K562 (cell line): ENCODE measurements around the gene VPS4B. TPM values are rescaled to one million over a fixed set of nuclear protein-coding genes. Genes with fewer than 3 reads are reported as not detected.
A peak's percentile ranks its signal among the peaks of the same experiment; 100 is the strongest.

Experiments used
- ATAC-seq: fragments of 200-7000 bp; cut with Tn5 transposase; 3 replicates; pipeline ENCODE4 v1.9.1; 2020; ENCODE audit warnings: moderate library complexity
- BruUV-seq: library from RNA; stranded (reverse); fragments of 400-500 nt; replicated peaks from 2 replicates; lab custom pipeline; 2021; lab: Mats Ljungman, UMichigan
- CTCF ChIA-PET: fragments of 300-600 bp; formaldehyde crosslinking; extraction: SDS; loops from one replicate; lab custom pipeline; 2021; ENCODE audit warnings: low intra/inter-chr PET ratio; lab: Yijun Ruan, JAX
- POLR2A ChIA-PET: fragments of 300-600, 350-650 bp; sonication (Branson Sonifier 250); formaldehyde crosslinking; extraction: SDS; loops from one replicate; lab custom pipeline; 2021; ENCODE audit warnings: antibody characterized with exemption, inconsistent platforms; lab: Yijun Ruan, JAX
- DNase-seq, 4 experiments: peaks; one replicate each; pipeline versions ENCODE4 v3.0.0 to v3.0.0-alpha.2; 2011 to 2018; ENCODE audit warnings: low spot score in 3 of 4, mixed read lengths in 3 of 4; ENCODE audit errors: extremely low read depth in 1 of 4
- FAIRE-seq: peaks from 2 replicates; lab custom pipeline; 2011; peaks lifted over from hg19 to GRCh38; lab: Jason Lieb, UNC
- H2AFZ ChIP-seq: 2 replicates; pipeline ENCODE4 v1.6.0; 2011; ENCODE audit warnings: low read depth, low read length, control low read depth, inconsistent platforms
- H3K27ac ChIP-seq: fragments of 200-600 bp; 3 replicates; pipeline ENCODE4 v1.8.0; 2011; ENCODE audit warnings: low read depth, mild to moderate bottlenecking, control low read depth, inconsistent platforms, low read length, moderate library complexity, mixed read lengths; ENCODE audit errors: extremely low read depth
- H3K27me3 ChIP-seq, 2 experiments: fragments of 300-600 bp in 1 of 2; 2 replicates in 1 of 2; 3 replicates in 1 of 2; pipeline versions ENCODE4 v1.6.0 to v1.8.0; 2011; ENCODE audit warnings: inconsistent platforms in 2 of 2, low read length in 2 of 2, mild to moderate bottlenecking in 1 of 2, mixed read lengths in 1 of 2, moderate library complexity in 1 of 2; ENCODE audit not compliant: control insufficient read depth in 2 of 2, insufficient read depth in 2 of 2
- H3K36me3 ChIP-seq: fragments of 300-600 bp; 3 replicates; pipeline ENCODE4 v1.8.0; 2011; ENCODE audit warnings: mild to moderate bottlenecking, low read length, inconsistent platforms; ENCODE audit not compliant: control insufficient read depth, insufficient read depth
- H3K4me1 ChIP-seq, 2 experiments: fragments of 200-600 bp in 1 of 2; replicated peaks in 1 of 2; 2 replicates in 1 of 2; 3 replicates in 1 of 2; pipeline versions ENCODE4 v1.5.1 to v1.8.0; 2011; ENCODE audit warnings: inconsistent platforms in 2 of 2, low read length in 2 of 2, mild to moderate bottlenecking in 1 of 2, mixed read lengths in 1 of 2, moderate library complexity in 1 of 2; ENCODE audit not compliant: control insufficient read depth in 2 of 2, insufficient read depth in 2 of 2
- H3K4me2 ChIP-seq: 2 replicates; pipeline ENCODE4 v1.6.1; 2011; ENCODE audit warnings: low read length, control low read depth, inconsistent platforms, mixed read lengths; ENCODE audit not compliant: insufficient read depth
- H3K4me3 ChIP-seq: fragments of 200-600 bp; sonication (generic), shearing (Covaris generic); 2 replicates; pipeline ENCODE4 v1.5.1; 2016; ENCODE audit warnings: control low read depth, inconsistent platforms
- H3K79me2 ChIP-seq: fragments of 200-600 bp; 3 replicates; pipeline ENCODE4 v1.8.0; 2011; ENCODE audit warnings: low read length, inconsistent platforms; ENCODE audit not compliant: control insufficient read depth, insufficient read depth
- H3K9ac ChIP-seq, 2 experiments: 2 replicates each; pipeline versions ENCODE4 v1.6.0 to v1.6.1; 2011; ENCODE audit warnings: low read depth in 2 of 2, low read length in 2 of 2, control low read depth in 1 of 2, inconsistent platforms in 1 of 2, mild to moderate bottlenecking in 1 of 2, mixed read lengths in 1 of 2; ENCODE audit not compliant: insufficient read depth in 1 of 2
- H3K9me1 ChIP-seq: one replicate; pipeline ENCODE4 v1.6.0; 2011; ENCODE audit warnings: inconsistent platforms, mild to moderate bottlenecking, low read length, moderate library complexity; ENCODE audit not compliant: control insufficient read depth, insufficient read depth
- H3K9me3 ChIP-seq: replicated peaks from 2 replicates; pipeline ENCODE4 v1.5.1; 2011; ENCODE audit warnings: low read depth, low read length, inconsistent platforms; ENCODE audit not compliant: control insufficient read depth, insufficient read depth
- H4K20me1 ChIP-seq: replicated peaks from 2 replicates; pipeline ENCODE4 v1.6.1; 2011; ENCODE audit warnings: low read length, inconsistent platforms, mixed read lengths; ENCODE audit not compliant: control insufficient read depth, insufficient read depth
- BRD4 ChIP-seq: fragments of 200-600 bp; sonication (generic); IDR thresholded peaks from 2 replicates; pipeline ENCODE4 v1.6.1; 2017; ENCODE audit warnings: inconsistent platforms
- CCNT2 ChIP-seq: IDR thresholded peaks from 2 replicates; pipeline ENCODE4 v1.6.1; 2011; ENCODE audit warnings: borderline replicate concordance, low read depth, mild to moderate bottlenecking, moderate library complexity, mixed read lengths, low read length; ENCODE audit not compliant: insufficient read length; ENCODE audit errors: extremely low read depth
- CHD1 ChIP-seq: fragments of 200-600 bp; sonication (generic); IDR thresholded peaks from one replicate; pipeline ENCODE4 v1.6.1; 2012; ENCODE audit warnings: mild to moderate bottlenecking, moderate library complexity, low read length, inconsistent platforms
- DDX20 ChIP-seq: fragments of 450-650 bp; IDR thresholded peaks from 2 replicates; pipeline ENCODE4 v1.6.1; 2016; ENCODE audit warnings: missing genetic modification characterization, low read depth, mild to moderate bottlenecking, missing compliant biosample characterization, moderate library complexity
- LARP7 ChIP-seq: fragments of 450-650 bp; IDR thresholded peaks from 2 replicates; pipeline ENCODE4 v1.6.1; 2016
- MIER1 ChIP-seq: fragments of 450-650 bp; IDR thresholded peaks from 2 replicates; pipeline ENCODE4 v1.6.1; 2016; ENCODE audit warnings: antibody characterized with exemption, mild to moderate bottlenecking, low read depth
- NFE2L1 ChIP-seq: fragments of 450-650 bp; IDR thresholded peaks from 2 replicates; pipeline ENCODE4 v1.6.1; 2016; ENCODE audit warnings: missing genetic modification characterization, low read depth, mild to moderate bottlenecking, missing compliant biosample characterization, moderate library complexity, borderline replicate concordance
- POLR2G ChIP-seq: fragments of 200-400 bp; formaldehyde crosslinking; IDR thresholded peaks from 2 replicates; pipeline ENCODE4 v1.6.1; 2017; ENCODE audit warnings: low read depth, mild to moderate bottlenecking, antibody characterized with exemption, low read length, moderate library complexity
- WGBS: fragments of 100-300 bp; shearing (Covaris generic); methylation state at CpG from one replicate; pipeline ENCODE4 v1.1.6; 2016; ENCODE audit warnings: low coverage, mixed read lengths; ENCODE audit not compliant: insufficient coverage; ENCODE audit errors: missing lambda C conversion rate; 5-methylcytosine and 5-hydroxymethylcytosine counted together
- in situ Hi-C: fragments of 300-500 bp; cut with MboI; formaldehyde crosslinking; loops from 4 replicates; pipeline ENCODE4 v1.15.0; 2018; ENCODE audit warnings: inconsistent platforms, mixed read lengths
- intact Hi-C: fragments of 100-400 bp; cut with micrococcal nuclease; formaldehyde crosslinking; loops from 2 replicates; pipeline ENCODE4 v1.14.2; 2022
- polyA plus RNA-seq, 8 experiments: library from polyadenylated mRNA; depleted of rRNA in 4 of 8; stranded (reverse) in 5 of 8; unstranded in 3 of 8; fragments of >200 nt; fragmentation: Nextera tagmentation in 2 of 8; fragmentation: Illumina TruSeq in 1 of 8; extraction: Ambion mirVana in 2 of 8; extraction: Trizol in 1 of 8; gene quantifications; 2 replicates each; pipeline versions ENCODE4 v1.2.1 to v1.2.3, GENCODE V29; 2011 to 2014; ENCODE audit warnings: inconsistent platforms in 1 of 8, missing spikeins in 1 of 8
- total RNA-seq, 7 experiments: library from RNA; depleted of rRNA in 6 of 7; stranded (reverse); fragments of >200 nt in 6 of 7; fragmentation: Illumina TruSeq in 2 of 7; extraction: Trizol in 2 of 7; gene quantifications; 2 replicates each; pipeline versions ENCODE4 v1.2.1 to v1.2.3, GENCODE V29; 2011 to 2021; ENCODE audit warnings: low replicate concordance in 1 of 7
- TF ChIP-seq, protein P1 (sequence below), 2 experiments: IDR thresholded peaks; 2 replicates each; pipeline ENCODE4 v1.6.1; 2011; ENCODE audit warnings: borderline replicate concordance in 1 of 2, control low read depth in 1 of 2, low read depth in 1 of 2, low read length in 1 of 2, mild to moderate bottlenecking in 1 of 2, mixed read lengths in 1 of 2, moderate library complexity in 1 of 2; ENCODE audit not compliant: insufficient read depth in 1 of 2, insufficient read length in 1 of 2, poor library complexity in 1 of 2, severe bottlenecking in 1 of 2; ENCODE audit errors: extremely low read depth in 1 of 2
- TF ChIP-seq, protein P2 (sequence below): sonication (generic); formaldehyde crosslinking; IDR thresholded peaks from 2 replicates; pipeline ENCODE4 v1.8.1; 2022; ENCODE audit warnings: missing genetic modification reagents
- TF ChIP-seq, protein P3 (sequence below), 2 experiments: IDR thresholded peaks in 1 of 2; conservative IDR thresholded peaks in 1 of 2; 2 replicates each; pipeline ENCODE4 v1.6.1; 2016; ENCODE audit warnings: low read depth in 2 of 2, mild to moderate bottlenecking in 1 of 2, missing compliant biosample characterization in 1 of 2, missing genetic modification characterization in 1 of 2, moderate library complexity in 1 of 2
- TF ChIP-seq, protein P4 (sequence below): conservative IDR thresholded peaks from 2 replicates; pipeline ENCODE4 v1.6.1; 2011; ENCODE audit warnings: low read depth, mild to moderate bottlenecking, low read length; ENCODE audit not compliant: control insufficient read depth

Gene VPS4B
- total and polyA plus RNA-seq, 9 of the 15 experiments (the other 6 are each of a cell fraction or from before 2014, with no cell fraction given) = 7.3 to 16.4 (median 10.4) TPM

DNA sequence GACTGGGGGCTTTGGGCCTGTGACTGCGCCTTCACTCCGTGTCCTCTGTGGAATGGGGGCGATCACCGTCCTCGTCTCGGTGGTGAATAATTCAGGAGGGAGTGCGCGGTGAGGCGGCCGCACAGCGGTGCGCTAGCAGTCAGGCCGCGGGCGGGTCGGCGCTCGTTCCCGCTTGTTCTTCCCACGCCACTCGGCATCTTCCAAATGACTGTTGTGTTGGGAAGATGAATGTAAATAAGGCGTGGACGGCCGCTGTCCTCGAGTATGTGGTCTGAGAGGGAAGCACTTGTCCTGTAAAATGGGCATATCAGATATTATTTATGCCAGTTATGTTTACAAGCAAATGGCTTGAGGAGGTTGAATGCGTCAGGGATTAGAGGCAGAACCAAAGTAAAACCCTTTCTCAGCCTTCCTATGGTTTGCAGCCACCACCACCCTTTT, 608 bp upstream of the VPS4B start:
- H3K4me2 ChIP-seq = peak overlapping the region; percentile 82
- POLR2A ChIA-PET = interaction anchor here (0.6 to 1.2 kb wide), 6 partner anchors 12 to 69 kb away, joined by 3 to 5 read pairs (median 4); no protein-coding TSS in a partner anchor
- H3K4me3 ChIP-seq = peak overlapping the region; percentile 98
- peak overlapping the region; percentile 80 for H2AFZ ChIP-seq
- H3K4me1 ChIP-seq = peaks cover 0 to 5% of the 10 kb centered on the region in 2 experiments; a peak in 4 of 5 replicates
- FAIRE-seq (no peak), DNase-seq (no peak), ATAC-seq (peak; percentile 68)
- no peaks in the 10 kb centered on the region for H3K9me3 ChIP-seq
- H3K36me3 ChIP-seq = peaks cover 15% of the 10 kb centered on the region; the same call in 2 of the 3 replicates
- H3K9me1 ChIP-seq = no peaks in the 10 kb centered on the region
- intact Hi-C loops = loop anchor here (5.0 kb wide), 1 partner anchor 56 kb away; the partner anchor contains the start of gene KDSR
- WGBS = 10% methylated on average over 10 of the region's 26 CpGs
- no peaks in the 10 kb centered on the region for H3K27me3 ChIP-seq
- peak overlapping the region; percentile 82 for H3K27ac ChIP-seq
- peak overlapping the region; percentile 80 to 84 for H3K9ac ChIP-seq
- H3K79me2 ChIP-seq = peaks cover 40% of the 10 kb centered on the region
- no peaks in the 10 kb centered on the region for H4K20me1 ChIP-seq
- BruUV-seq = TSS peak; percentile 95
- CTCF ChIA-PET = no interaction called here
- in situ Hi-C loops = no loop called here
- TF ChIP-seq CCNT2 = no peak
- TF ChIP-seq CHD1 = no peak
- TF ChIP-seq LARP7 = no peak
- peak; percentile 71; the same call in 1 of the 2 replicates for TF ChIP-seq BRD4
- TF ChIP-seq MIER1 = no peak
- TF ChIP-seq DDX20 (tag) = no peak
- TF ChIP-seq, protein P1, sequence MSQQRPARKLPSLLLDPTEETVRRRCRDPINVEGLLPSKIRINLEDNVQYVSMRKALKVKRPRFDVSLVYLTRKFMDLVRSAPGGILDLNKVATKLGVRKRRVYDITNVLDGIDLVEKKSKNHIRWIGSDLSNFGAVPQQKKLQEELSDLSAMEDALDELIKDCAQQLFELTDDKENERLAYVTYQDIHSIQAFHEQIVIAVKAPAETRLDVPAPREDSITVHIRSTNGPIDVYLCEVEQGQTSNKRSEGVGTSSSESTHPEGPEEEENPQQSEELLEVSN (IDR thresholded peaks at IDR 0.05; ENCODE audit: borderline replicate concordance in 1 of 2, extremely low read depth in 1 of 2, insufficient read depth in 1 of 2, insufficient read length in 1 of 2, low read depth in 1 of 2, low read length in 1 of 2, poor library complexity in 1 of 2, severe bottlenecking in 1 of 2) = peak; percentile 67 to 74
- TF ChIP-seq, protein P2, sequence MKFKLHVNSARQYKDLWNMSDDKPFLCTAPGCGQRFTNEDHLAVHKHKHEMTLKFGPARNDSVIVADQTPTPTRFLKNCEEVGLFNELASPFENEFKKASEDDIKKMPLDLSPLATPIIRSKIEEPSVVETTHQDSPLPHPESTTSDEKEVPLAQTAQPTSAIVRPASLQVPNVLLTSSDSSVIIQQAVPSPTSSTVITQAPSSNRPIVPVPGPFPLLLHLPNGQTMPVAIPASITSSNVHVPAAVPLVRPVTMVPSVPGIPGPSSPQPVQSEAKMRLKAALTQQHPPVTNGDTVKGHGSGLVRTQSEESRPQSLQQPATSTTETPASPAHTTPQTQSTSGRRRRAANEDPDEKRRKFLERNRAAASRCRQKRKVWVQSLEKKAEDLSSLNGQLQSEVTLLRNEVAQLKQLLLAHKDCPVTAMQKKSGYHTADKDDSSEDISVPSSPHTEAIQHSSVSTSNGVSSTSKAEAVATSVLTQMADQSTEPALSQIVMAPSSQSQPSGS (CRISPR knock-in tag) = no peak
- TF ChIP-seq, protein P3, sequence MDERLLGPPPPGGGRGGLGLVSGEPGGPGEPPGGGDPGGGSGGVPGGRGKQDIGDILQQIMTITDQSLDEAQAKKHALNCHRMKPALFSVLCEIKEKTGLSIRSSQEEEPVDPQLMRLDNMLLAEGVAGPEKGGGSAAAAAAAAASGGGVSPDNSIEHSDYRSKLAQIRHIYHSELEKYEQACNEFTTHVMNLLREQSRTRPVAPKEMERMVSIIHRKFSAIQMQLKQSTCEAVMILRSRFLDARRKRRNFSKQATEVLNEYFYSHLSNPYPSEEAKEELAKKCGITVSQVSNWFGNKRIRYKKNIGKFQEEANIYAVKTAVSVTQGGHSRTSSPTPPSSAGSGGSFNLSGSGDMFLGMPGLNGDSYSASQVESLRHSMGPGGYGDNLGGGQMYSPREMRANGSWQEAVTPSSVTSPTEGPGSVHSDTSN (CRISPR knock-in tag; IDR thresholded peaks at IDR 0.05; ENCODE audit: low read depth) = no peak
- TF ChIP-seq, protein P3 (tag; conservative IDR thresholded peaks at IDR 0.05; ENCODE audit: low read depth) = no peak
- no peak for TF ChIP-seq NFE2L1 (tag)
- peak; percentile 49 for TF ChIP-seq POLR2G
- TF ChIP-seq, protein P4, sequence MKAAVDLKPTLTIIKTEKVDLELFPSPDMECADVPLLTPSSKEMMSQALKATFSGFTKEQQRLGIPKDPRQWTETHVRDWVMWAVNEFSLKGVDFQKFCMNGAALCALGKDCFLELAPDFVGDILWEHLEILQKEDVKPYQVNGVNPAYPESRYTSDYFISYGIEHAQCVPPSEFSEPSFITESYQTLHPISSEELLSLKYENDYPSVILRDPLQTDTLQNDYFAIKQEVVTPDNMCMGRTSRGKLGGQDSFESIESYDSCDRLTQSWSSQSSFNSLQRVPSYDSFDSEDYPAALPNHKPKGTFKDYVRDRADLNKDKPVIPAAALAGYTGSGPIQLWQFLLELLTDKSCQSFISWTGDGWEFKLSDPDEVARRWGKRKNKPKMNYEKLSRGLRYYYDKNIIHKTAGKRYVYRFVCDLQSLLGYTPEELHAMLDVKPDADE = no peak
